Measurements from ENCODE around the gene TXNRD2. TPM values are rescaled to one million over a fixed set of nuclear protein-coding genes. Genes with fewer than 3 reads are reported as not detected.

TXNRD2 gene
- total RNA-seq, 1 experiment from 2014 or later = 23.0 TPM

DNA sequence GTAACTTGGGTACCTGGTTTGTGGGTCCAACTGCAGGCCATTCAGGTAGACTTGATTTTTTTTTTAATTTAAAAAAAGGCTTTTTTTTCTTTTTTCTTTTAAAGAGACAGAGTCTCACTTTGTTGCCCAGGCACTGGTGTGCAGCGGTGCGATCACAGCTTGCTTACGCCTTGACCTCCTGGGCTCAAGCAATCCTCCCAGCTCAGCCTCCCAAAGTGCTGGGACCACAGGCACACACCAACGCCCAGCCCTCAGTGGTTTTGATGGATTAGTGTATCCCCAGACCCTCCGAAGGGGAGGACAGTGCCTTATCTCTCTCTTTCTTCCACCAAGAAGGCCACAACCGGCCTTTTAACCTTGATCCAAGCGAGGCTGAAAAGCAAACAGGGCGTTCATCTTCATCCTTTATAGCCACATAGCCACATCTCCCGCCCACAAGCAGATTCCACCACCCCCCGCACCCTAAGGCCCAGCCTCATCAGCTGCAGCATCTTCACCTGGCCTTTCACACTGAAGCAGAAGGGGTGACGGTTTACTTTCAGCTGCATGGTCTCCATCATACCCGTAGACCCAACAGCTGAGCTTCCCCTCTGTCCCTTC is 17.6 kb downstream of the TXNRD2 start:
- TF ChIP-seq EZH2 (IDR thresholded peaks at IDR 0.05; ENCODE audit: low read length, unreplicated experiment) (no peak), EZH2phosphoT487 (IDR thresholded peaks at IDR 0.05; ENCODE audit: borderline replicate concordance, low read length) (no peak)
- TF ChIP-seq, protein P1, sequence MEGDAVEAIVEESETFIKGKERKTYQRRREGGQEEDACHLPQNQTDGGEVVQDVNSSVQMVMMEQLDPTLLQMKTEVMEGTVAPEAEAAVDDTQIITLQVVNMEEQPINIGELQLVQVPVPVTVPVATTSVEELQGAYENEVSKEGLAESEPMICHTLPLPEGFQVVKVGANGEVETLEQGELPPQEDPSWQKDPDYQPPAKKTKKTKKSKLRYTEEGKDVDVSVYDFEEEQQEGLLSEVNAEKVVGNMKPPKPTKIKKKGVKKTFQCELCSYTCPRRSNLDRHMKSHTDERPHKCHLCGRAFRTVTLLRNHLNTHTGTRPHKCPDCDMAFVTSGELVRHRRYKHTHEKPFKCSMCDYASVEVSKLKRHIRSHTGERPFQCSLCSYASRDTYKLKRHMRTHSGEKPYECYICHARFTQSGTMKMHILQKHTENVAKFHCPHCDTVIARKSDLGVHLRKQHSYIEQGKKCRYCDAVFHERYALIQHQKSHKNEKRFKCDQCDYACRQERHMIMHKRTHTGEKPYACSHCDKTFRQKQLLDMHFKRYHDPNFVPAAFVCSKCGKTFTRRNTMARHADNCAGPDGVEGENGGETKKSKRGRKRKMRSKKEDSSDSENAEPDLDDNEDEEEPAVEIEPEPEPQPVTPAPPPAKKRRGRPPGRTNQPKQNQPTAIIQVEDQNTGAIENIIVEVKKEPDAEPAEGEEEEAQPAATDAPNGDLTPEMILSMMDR (conservative IDR thresholded peaks at IDR 0.05; ENCODE audit: low read depth, low read length) = no peak
- ChIA-PET CTCF (no interaction called here), POLR2A (ENCODE audit: unreplicated experiment) (no interaction called here)
- no peaks in the 10 kb centered on the region for H3K9me3 ChIP-seq (ENCODE audit: low read length)
- no peaks in the 10 kb centered on the region for H3K27me3 ChIP-seq (ENCODE audit: low read length)
- no peak overlapping the region for H3K4me3 ChIP-seq (ENCODE audit: low read length)
- ATAC-seq (no peak), DNase-seq (no peak)
- H2AFZ ChIP-seq (ENCODE audit: low read length) = no peak overlapping the region
- H4K20me1 ChIP-seq (ENCODE audit: low read length) = no peaks in the 10 kb centered on the region
- intact Hi-C loops (cut with micrococcal nuclease) = no loop called here
- no peaks in the 10 kb centered on the region for H3F3A ChIP-seq (ENCODE audit: low read length, unreplicated experiment)
- no peaks in the 10 kb centered on the region for H3K36me3 ChIP-seq (ENCODE audit: low read depth, low read length)
- no peak overlapping the region for H3K27ac ChIP-seq (ENCODE audit: low read length)
- no peak overlapping the region for H3K4me2 ChIP-seq (ENCODE audit: low read length)
- H3K4me1 ChIP-seq (ENCODE audit: insufficient read depth, low read length) = no peaks in the 10 kb centered on the region
- no peak overlapping the region for H3K9ac ChIP-seq (ENCODE audit: low read length)
- H3K79me2 ChIP-seq (ENCODE audit: low read length) = no peaks in the 10 kb centered on the region
- BruUV-seq (replicated peaks) = no TSS peak
- no peaks in the 10 kb centered on the region for H3K9me2 ChIP-seq (replicated peaks; ENCODE audit: low read length)

DNA sequence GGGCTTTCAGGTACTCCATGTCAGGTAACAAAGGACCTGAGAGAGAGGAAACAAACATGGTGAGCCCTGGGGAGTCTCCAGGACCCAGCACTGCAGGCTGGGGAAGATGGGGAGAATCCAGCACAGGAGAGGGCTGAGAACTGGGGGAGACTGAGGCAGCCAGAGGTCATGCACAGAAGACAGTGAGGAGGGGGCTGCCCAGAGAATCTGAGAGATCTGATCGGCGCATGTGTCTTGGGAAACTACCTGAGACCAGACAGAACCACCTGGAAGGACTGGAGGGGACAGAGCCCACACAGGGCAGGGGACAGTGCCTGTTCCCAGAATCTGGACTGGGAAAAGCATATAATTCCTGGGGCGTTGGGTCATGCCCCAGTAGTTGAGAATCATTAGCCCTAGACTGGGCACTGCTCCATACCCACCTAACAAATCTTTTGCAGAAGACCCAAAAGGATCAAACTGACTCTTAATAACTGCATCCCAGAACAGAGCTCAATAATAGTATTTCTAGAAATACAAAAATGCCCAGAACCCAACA is 20.0 kb downstream of the TXNRD2 start:
- intact Hi-C loops (cut with micrococcal nuclease) = no loop called here
- no peak overlapping the region for H3K4me3 ChIP-seq (ENCODE audit: low read length)
- H4K20me1 ChIP-seq (ENCODE audit: low read length) = no peaks in the 10 kb centered on the region
- TF ChIP-seq, protein P1 (conservative IDR thresholded peaks at IDR 0.05; ENCODE audit: low read depth, low read length) = no peak
- TF ChIP-seq EZH2phosphoT487 (IDR thresholded peaks at IDR 0.05; ENCODE audit: borderline replicate concordance, low read length) (no peak), EZH2 (IDR thresholded peaks at IDR 0.05; ENCODE audit: low read length, unreplicated experiment) (no peak)
- no peak for DNase-seq
- ChIA-PET CTCF (interaction anchor here (0.6 kb wide), 1 partner anchor 27 kb away, joined by 5 read pairs; no protein-coding TSS in a partner anchor), POLR2A (ENCODE audit: unreplicated experiment) (no interaction called here)
- no peaks in the 10 kb centered on the region for H3F3A ChIP-seq (ENCODE audit: low read length, unreplicated experiment)
- no peak overlapping the region for H3K4me2 ChIP-seq (ENCODE audit: low read length)
- no TSS peak for BruUV-seq (replicated peaks)
- H3K9me2 ChIP-seq (replicated peaks; ENCODE audit: low read length) = no peaks in the 10 kb centered on the region
- H3K27ac ChIP-seq (ENCODE audit: low read length) = no peak overlapping the region
- ATAC-seq = no peak
- H3K9ac ChIP-seq (ENCODE audit: low read length) = no peak overlapping the region
- no peak overlapping the region for H2AFZ ChIP-seq (ENCODE audit: low read length)
- H3K79me2 ChIP-seq (ENCODE audit: low read length) = no peaks in the 10 kb centered on the region
- no peaks in the 10 kb centered on the region for H3K36me3 ChIP-seq (ENCODE audit: low read depth, low read length)
- H3K9me3 ChIP-seq (ENCODE audit: low read length) = no peaks in the 10 kb centered on the region
- no peaks in the 10 kb centered on the region for H3K4me1 ChIP-seq (ENCODE audit: insufficient read depth, low read length)
- no peaks in the 10 kb centered on the region for H3K27me3 ChIP-seq (ENCODE audit: low read length)

DNA sequence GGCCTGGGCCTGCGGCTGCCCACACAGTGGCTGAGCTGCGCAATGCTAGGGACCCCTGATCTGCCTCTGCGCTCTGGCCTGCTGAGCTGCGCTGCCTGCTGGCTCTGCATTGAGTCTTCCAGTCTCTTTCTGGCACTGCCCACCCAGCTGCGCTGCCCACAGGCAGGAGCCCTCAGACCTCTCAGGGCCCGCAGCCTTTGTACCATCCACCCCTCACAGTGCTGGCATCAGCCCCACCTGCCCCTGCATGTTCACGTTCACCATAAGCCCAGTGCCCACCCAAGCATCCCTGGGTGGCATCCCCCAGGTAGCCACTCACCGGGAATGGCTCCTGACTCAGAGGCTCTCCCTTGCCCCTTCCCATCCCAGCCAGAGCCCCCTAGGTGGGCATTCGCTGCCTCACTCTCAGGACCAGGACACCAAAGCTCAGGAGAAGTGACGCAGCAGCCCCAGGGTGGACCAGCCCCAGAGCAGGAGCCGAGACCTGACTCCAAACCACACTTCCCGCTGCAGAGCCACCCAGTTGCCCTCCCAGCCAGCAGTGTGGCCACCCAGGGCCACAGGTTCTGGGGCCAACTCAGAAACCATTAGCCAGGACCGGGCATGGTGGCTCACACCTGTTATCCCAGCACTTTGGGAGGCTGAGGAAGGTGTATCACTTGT is 21.8 kb downstream of the TXNRD2 start:
- Histone ChIP-seq H3K9ac (ENCODE audit: low read length) (no peak overlapping the region), H3F3A (ENCODE audit: low read length, unreplicated experiment) (no peaks in the 10 kb centered on the region), H4K20me1 (ENCODE audit: low read length) (no peaks in the 10 kb centered on the region), H2AFZ (ENCODE audit: low read length) (no peak overlapping the region), H3K27me3 (ENCODE audit: low read length) (no peaks in the 10 kb centered on the region), H3K4me1 (ENCODE audit: insufficient read depth, low read length) (no peaks in the 10 kb centered on the region), H3K9me3 (ENCODE audit: low read length) (no peaks in the 10 kb centered on the region), H3K79me2 (ENCODE audit: low read length) (no peaks in the 10 kb centered on the region), H3K27ac (ENCODE audit: low read length) (no peak overlapping the region), H3K36me3 (ENCODE audit: low read depth, low read length) (no peaks in the 10 kb centered on the region), H3K9me2 (replicated peaks; ENCODE audit: low read length) (no peaks in the 10 kb centered on the region), H3K4me3 (ENCODE audit: low read length) (no peak overlapping the region), H3K4me2 (ENCODE audit: low read length) (no peak overlapping the region)
- no peak for ATAC-seq
- TF ChIP-seq, protein P1 (conservative IDR thresholded peaks at IDR 0.05; ENCODE audit: low read depth, low read length) = no peak
- TF ChIP-seq EZH2phosphoT487 (IDR thresholded peaks at IDR 0.05; ENCODE audit: borderline replicate concordance, low read length) = no peak
- TF ChIP-seq EZH2 (IDR thresholded peaks at IDR 0.05; ENCODE audit: low read length, unreplicated experiment) = no peak
- CTCF ChIA-PET = interaction anchor here (1.0 kb wide), 1 partner anchor 9 kb away, joined by 4 read pairs; no protein-coding TSS in a partner anchor
- POLR2A ChIA-PET (ENCODE audit: unreplicated experiment) = no interaction called here
- DNase-seq = no peak
- intact Hi-C loops (cut with micrococcal nuclease) = no loop called here
- BruUV-seq (replicated peaks) = no TSS peak

All from PC-3 (cell line).